Measurements from ENCODE around the gene MFN2.
"Not testable (repeated sequence)": the region's sequence is repeated elsewhere in the genome, so short reads cannot be mapped to it uniquely, and the experiment has no call there.

MFN2 gene

DNA sequence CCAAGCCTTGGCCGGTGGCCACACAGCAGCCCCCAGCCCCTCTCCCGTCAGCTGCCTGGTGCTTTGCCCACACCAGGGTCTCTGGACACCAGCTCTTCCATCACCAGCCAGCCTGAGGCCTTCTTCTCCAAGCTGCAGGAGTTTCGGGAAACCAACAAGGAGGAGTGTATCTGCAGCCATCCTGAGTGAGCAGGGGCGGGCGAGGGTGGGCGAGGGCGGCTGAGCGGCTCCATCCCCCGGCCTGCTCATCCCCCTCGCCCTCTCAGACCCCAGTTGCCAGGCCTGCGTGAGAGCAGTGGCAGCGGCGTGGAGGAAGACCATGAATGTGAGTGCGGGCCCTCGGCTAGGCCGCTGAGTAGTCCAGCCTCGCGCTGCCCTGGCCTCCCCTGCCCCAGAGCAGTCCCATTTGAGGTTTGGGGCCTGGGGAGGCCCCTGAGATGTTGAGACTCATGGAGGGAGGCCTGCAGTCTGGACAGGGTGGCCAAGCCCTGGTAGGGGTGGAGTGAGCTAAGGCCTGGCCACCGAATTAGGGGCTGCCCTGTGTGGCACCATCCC is 48.8 kb downstream of the MFN2 start:
- DNase-seq: no peak

DNA sequence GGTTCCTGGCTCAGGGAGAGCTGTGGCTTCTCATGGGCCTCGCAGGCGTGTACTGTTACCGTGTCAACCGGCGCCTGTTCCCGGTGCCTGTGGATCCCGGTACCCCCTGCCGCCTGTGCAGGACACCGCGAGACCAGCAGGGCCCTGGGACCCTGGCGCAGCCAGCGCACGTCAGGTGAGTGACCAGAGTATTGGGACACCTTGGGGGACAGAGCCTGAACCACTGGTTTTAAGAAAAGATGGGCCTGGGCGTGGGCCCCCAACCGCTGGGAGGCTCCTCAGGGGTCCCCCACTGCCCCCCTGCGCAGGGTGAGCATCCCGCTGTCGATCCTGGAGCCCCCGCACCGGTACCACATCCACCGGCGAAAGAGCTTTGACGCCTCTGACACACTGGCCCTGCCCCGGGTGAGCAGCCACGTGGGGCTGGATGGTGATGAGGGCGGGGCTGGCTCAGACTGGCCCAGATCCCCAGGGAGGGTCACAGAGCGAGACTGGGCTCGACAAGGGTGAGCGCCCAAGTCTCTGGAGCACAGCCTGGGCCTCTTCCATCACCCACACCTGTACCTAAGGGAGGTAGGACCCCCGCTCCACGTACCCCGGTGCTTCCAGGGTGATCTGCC is 49.6 kb downstream of the MFN2 start:
- DNase-seq: no peak

DNA sequence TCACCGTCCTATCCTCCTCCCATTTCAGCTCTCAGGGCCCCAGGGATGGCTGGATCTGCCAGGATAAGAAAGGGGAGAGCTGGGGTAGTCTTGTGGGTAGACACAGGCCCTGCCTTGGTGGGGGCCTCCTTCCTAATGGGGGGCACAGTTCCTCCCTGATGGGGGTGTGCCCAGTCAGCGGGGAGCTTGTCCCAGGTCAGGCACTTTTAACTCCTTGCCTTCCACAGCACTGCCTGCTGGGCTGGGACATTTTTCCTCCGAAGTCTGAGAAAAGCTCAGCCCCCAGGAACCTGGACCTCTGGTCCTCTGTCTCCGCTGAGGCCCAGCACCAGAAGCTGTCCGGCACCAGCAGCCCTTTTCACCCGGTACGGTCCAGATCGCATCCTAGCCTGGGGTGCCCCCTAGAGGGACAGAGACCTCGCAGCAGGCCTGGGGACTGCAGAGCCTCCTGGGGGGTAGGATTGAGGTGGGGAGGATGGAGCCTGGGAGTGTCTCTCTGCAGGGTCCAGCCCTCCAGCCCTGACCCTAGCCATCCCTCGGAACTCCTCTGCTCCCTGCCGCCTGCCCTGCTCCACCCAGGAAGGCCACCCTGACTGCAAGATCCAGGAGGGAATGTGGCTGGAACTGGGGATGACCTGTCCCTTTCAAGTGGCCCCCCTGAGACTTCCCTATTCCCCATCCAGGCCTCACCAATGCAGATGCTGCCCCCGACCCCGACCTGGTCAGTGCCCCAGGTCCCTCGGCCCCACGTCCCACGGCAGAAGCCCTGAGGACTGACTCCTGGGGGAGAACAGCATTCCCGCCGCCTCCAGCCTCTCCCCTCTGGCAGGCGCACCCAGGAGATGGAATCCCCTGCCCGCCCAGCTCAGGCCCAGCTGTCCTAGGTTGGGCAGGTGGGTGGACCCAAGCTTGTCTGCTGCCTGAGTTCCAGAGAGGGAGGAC is 51.1 kb downstream of the MFN2 start:
- DNase-seq: peak; percentile 7

DNA sequence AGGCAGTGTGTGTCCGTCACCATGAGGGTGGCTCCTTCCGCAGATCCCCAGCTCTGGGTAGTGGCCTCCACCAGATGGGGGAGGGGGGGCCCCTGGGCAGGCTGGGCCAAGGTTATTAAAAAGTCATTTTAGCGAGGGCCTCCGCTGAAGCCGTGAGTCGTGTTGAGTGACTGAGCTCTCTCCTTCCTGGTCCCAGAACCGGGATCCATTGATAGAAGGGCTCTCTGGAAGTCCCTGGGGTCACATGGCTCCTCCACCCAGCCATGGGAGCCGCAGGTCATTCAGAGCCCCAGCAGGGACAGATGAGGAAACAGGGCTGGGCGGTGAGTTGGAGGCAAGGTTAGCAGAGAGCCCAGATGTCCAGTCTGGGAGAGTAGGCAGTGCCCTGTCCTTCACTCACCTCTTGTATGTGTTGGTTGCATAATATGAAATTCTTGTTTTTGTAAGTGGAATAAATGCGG is 51.9 kb downstream of the MFN2 start:
- no peak for DNase-seq

DNA sequence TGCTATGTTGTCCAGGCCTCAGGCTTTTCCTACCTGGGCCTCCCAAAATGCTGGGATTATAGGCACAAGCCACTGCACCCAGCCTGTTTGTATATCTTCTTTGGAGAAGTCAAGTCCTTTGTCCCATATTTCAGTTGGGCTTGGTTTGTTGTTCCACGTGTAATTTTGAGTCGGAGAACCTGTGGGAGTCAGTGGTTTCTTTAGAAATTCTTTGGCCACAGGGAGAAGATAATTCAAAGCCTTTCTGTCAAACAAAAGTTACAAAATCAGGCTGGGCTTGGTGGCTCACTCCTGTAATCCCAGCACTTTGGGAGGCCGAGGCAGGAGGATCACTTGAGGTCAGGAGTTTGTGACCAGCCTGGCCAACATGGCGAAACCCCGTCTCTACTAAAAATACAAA is 53.2 kb downstream of the MFN2 start:
- not testable (repeated sequence) for DNase-seq

DNA sequence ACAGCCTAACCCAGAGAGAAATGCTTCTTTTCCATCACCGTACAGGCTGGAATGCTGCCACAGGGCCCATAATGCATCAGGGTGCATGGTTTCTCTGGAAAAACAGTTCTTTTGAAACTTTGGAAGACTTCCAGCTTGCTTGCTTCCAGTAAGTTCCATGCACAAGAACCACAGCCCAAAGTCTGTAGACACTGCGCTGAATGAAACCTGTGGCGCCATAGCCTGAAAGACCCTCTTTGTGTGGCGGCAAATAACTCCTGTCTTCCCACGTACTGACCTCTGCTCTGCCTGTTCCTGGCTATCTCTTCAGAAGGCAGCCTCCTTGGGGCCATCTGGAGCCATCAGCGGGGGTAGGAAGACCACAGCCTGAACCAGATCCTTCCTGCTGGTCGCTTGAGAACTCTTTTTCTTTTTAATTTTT is 54.1 kb downstream of the MFN2 start:
- no peak for DNase-seq

DNA sequence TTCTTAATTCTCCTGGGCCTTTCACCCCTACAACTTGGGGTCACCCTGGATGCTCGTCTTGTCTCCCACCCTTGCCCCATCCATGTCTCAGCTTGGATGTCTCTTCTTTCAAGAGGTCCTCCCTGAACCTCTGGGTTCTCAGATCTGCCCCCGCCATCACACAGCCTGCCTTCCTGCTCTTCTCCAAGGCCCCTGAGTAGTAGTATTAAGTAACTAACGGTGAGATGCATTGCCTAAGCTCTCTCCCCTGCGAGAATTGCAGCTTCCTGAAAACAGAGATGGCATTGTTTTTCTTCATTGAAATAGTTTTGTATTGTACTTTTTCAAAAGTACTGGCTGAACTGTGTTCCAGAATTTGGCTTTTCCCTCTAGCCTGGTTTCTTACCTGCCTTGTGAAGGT is 55.1 kb downstream of the MFN2 start:
- DNase-seq: no peak

DNA sequence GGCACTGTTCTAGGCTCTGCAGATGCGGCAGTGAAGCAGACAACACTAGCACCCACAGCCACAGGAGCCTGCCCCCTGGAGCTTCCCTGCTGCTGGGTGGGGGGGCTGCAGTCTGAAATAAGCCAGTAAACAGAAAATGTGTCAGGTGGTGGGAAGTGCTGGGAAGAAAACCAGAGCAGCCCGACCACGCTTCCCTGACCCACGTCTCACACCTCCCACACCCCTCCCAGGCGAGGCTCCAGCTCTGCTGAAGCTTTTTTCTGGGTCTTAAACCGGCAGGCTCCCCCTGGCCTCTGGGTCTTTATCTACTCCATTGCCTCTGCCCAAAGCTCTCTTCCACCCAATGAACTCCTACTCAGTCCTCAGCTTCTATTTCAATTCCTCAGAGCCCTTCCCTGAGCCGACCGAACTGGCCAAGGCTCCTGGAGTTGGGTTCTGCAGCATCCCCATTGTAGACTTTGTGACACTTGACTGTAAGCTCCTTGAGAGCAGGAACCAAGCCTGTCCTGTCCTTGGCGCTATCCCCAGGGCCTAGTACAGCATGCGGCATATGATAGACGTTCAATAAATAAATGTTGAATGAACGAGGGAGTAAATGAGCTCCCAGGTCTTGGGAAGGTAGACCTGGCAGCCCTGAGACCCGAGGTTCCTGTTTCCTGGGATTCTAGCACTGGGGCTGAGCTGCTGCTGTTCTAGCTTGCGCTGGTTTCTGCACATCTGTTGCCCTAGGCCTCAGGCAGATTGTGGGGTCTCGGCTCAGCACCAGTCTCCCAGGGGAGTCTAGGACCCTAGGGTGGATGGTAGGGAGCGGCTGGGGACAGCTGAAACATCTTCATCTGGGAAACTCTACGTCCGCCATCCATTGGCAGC is 57.5 kb downstream of the MFN2 start:
- no peak for DNase-seq

DNA sequence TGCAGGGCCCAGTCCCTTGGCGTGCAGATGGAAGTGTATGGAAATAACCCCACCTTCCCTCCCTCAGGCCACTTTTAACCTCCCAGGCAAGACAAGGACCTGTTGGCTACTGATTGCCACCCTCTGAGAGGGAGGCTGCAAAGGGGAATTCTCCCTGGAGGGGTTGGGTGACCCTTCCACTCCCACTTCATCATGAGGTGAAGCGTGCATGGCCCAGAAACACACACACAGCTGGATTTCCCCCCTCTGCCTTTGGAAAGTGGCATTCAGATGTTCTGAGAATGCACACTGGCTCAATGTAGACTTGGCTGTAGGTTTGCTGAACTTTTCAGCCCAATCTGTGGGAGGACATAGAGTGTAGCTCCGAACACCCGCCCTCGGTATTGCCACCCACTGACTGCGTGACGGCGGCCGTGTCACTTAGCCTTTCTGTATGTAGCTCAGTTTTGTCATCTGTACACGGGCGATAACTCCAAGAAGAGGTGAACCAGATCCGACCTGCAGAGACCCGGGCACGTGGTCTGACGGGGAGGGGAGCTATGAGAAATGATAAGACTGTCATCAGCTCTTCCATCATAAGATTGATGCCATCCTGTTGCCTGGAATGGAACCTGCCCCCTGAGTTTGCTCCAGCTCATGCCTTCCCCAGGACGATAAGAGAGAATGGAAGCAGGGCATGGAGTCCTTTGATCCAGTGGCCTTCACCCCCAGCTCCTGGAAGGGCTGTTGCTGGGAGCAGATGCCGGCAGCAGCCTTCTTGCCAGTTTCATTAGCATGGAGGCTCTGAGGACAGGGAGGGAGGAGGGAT is 58.3 kb downstream of the MFN2 start:
- no peak for DNase-seq

DNA sequence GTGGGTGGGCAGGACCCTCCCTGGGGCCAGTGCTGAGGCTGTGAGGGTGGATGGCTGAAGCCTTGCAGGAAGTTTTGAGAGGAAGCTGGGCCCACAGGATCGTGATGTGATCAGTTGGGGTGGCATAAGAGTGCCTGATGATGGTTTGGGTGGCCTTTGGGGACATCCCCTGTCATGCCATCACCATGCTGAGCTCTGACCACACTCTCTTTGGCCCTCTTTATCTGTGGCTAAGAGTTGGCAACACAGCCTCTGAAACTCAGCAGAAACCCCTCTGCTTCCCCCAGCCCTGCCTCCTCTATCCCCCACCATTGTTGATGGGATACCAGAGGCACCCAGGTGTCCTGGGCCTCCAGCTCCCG is 58.9 kb downstream of the MFN2 start:
- DNase-seq: no peak

DNA sequence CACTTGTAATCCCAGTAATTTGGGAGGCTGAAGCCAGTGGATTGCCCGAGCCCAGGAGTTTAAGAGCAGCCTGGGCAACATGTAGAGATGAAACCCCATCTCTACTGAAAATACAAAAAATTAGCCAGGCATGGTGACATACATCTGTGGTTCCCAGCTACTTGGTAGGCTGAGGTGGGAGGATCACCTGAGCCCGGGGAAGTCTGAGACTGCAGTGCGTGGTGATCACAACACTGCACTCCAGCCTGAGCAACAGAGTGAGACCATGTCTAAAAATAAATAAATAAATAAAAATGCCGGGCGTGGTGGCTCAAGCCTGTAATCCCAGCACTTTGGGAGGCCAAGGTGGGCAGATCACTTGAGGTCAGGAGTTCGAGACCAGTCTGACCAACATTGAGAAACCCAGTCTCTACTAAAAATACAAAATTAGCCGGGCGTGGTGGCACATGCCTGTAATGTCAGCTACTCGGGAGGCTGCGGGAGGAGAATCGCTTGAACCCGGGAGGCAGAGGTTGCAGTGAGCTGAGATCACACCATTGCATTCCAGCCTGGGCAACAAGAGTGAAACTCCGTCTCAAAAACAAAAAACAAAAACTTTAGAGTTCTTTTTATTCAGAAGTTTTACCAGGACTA is 59.7 kb downstream of the MFN2 start:
- not testable (repeated sequence) for DNase-seq

DNA sequence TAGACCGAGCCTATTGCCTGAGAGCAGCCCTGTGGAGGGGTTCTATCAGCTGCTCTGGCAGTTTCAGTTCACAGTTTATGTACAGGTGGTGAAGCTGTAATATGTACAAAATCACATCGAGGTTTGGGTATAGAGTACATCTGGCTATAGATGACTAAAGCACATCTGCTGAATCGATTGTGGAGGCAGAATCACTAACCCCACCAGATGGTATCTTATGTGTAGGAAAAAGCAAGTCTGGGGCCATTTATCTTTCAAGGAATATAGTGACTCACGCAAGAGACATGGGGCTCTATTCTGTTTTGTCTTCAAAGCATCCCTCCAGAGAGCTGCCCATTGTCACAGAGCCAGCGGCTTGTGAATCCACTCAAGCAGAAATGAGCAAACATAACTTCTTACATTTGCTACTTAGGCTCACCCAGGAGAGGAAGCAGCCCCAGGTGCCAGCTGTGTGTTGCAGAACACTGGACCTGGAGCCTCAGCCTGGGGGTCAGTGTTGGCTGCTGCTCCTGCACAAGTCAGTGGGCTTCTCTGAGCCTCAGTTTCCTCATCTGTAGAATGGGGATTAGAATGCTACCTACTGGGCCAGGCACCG is 60.3 kb downstream of the MFN2 start:
- no peak for DNase-seq

DNA sequence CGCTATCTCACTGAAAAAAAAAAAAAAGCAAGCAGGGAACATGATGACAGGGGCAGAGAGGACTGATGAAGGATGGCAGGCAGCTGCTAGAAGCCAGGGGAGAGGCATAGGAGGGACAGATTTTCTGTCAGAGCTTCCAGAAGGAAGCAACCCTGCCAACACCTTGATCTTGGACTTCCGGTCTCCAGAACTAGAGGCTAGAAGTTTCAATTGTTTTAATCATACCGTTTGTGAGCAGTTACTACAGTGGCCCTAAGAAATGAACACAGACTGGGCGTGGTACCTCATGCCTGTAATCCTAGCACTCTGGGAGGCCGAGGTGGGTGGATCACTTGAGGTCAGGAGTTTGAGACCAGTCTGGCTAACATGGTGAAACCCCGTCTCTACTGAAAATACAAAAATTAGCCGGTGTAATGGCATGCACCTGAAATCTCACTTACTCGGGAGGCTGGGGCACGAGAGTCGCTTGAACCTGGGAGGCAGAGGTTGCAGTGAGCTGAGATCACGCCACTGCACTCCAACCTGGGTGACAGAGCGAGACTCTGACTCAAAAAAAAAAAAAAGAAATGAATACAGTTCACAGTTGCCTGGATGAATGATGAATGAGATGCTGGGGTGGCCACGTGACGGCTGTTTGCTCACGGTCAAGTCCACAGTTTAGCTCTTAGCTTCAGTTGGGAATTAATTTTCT is 64.1 kb downstream of the MFN2 start:
- DNase-seq: not testable (repeated sequence)

DNA sequence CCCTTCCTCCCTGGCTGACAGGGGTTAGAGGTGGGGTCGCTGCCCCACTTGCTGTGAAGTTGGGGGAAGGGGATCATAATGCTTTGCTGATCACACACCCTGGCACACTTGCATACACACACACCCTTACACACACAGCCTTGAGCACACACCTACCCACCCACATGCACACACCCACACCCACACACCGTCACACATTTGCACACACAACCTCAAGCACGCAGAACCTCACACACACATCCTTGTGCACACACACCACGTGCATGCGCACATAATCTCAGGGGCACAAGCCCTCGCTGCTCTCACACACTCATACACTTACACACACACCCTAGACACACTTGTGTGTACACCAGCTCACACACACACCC is 66.5 kb downstream of the MFN2 start:
- no peak for DNase-seq

DNA sequence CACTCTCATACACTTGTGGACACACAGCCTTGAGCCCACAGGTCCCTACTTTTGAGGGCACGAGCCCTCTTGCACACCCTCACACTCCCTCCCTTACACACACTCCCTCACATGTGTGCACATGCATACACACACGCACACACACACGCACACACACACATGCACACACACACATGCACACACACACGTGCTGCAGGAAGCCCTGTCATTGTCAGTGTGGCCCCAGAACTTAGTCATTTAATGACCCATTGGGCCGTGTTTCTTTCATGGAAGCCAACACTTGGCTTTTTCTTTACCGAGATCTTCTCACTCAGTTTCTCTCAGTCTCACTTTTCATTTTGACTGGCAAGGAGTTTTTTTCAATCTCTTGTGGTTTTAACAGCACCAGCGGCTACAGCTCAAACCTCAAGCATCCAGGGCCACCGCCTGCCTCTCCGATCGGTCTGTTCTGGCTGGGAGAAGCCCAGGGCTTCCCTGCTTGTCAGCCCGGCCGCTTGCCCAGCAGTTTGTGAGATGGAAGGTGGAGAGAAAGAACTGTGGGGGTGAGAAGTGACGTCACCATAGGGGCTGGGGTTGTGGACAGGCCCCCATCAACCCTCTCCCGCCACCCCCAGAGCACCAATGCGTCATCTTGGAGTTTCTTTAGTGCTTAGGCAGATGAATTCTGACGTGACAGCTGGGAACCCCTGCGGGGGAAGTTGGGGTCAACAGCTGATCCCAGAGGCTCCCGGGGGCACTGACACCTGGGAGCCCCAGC is 67.1 kb downstream of the MFN2 start:
- peak; percentile 39 for DNase-seq

DNA sequence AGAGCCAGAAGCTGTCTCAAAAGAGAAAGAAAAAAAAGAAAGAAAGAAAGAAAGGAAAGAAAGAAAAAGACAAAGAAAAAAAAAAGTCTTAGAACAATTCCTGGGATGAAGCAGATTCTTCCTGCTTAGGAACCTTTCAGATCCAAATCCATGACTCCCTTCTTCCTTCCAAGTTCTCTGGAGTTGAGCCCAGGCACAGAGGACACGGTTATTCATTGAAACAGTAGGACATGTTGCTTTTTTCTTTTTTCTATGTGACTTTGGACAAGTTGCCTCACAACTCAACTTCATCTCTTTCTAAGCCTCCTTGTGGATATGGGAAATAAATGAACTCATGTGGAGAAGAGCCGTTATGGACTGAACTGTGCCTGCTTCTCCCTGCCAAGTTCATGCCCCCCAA is 68.1 kb downstream of the MFN2 start:
- DNase-seq: no peak

DNA sequence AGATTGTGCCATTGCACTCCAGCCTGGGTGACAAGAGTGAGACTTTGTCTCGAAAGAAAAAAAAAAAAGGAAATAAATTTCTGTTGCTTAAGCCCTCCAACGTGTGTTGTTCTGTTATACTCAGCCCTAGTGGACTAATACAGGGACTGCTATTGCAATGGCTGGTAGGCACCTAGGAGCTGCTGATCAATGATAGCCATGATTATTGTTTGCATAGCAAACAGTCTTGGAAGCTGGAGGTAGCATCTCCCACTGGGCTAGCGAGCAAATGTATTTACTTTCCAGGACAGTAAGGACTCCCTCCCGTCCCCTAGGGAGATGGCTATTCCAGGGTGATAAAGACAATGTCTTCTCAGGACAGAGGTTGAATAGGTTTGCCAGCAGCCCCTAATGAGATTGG is 69.4 kb downstream of the MFN2 start:
- DNase-seq: no peak

DNA sequence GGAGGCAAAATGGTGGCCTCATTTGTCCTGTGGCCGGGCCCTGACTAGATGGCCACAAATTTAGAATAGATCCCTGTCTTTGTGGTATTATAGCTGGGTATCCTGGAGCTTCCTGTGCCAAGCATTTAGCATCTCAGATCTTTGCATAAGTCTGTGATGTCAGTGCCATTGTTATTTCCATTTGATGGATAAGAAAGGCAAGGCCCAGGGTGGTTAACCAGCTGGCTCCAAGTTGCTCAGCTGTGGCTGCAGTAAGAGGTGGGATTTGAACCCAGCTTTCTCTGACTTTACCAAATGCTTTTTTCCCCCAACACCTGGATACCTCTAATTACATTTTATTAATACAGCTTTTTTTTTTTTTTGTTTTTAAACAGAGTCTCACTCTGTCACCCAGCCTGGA is 71.1 kb downstream of the MFN2 start:
- no peak for DNase-seq

DNA sequence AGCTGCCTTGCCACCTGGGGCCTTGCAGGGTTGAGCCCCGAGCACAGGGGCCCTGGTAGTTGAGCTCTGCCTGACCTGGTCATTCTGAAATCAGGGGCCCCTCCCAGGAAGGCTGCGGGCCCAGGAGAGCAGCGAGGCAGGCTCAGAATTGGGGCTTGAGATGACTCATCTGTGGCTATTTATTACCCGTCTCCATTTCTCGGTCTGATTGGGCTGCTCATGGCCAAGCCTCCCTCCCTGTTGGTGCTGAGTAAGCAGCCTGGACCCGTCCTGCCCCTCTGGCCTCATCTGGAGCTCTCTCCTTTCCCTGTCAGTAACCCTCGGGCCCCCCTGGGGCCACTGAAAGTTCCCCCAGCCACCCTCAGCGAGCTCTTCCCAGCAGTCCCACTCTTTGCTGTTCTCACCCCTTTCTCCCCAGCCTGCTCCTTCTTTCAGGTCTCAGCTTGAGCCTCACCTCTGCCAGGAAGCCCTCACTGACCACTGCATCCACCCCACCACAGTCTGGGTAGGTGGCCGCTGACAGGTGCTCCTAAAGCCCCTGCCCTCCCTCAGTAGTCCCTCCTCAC is 71.8 kb downstream of the MFN2 start:
- no peak for DNase-seq
